ENCODE measurements around the gene ACOX1.

ACOX1 gene

GRCh38 chr17:76008208-76008607, 29.2 kb upstream of the ACOX1 start:
- no peak for DNase-seq

GRCh38 chr17:76007850-76008165, 28.8 kb upstream of the ACOX1 start:
- no peak for DNase-seq

GRCh38 chr17:76007131-76007849, 28.3 kb upstream of the ACOX1 start:
- no peak for DNase-seq

DNA sequence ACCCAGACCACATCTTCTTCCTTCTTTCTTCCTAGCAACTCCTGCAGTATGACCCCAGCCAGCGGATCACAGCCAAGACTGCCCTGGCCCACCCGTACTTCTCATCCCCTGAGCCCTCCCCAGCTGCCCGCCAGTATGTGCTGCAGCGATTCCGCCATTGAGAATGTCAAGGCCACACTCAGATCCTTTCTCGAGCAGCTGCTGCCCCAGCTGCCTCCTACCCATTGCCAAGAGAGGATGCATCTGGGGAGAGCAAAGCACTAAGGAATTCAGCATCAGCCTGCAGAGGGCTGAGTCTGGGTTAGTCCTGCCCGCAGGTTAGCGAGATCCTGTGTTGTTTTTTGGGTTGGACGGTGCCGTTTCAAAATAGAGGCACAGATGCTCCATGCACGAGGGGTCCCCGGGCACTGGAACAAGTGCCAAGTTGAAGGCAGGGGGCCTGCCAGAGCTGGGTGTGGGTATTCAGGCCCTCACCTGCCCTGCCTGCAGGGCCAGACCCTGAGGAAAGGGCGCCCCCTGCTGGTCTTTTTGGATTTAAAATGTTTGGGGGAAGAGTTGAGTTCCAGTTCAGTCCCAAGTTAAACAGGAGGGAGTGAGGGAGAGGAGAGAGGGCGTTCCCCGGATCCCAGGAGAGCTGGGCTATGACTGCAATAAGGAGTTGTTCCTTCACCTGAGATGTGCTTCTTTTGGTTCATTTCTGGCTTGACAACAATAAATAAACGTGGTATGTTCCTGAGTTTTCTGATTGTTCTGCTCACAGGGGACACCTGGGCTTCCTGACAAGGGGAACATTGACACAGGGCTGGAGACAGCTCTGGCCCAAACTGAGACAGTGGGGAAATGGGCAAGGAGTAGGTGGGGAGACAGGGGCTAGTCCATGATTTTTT, 26.5 kb upstream of the ACOX1 start:
- peak; percentile 76 to 89 for DNase-seq

- DNase-seq, result no peak
Observed at GRCh38 chr17:76004750-76005262, 25.8 kb upstream of the ACOX1 start.

DNA sequence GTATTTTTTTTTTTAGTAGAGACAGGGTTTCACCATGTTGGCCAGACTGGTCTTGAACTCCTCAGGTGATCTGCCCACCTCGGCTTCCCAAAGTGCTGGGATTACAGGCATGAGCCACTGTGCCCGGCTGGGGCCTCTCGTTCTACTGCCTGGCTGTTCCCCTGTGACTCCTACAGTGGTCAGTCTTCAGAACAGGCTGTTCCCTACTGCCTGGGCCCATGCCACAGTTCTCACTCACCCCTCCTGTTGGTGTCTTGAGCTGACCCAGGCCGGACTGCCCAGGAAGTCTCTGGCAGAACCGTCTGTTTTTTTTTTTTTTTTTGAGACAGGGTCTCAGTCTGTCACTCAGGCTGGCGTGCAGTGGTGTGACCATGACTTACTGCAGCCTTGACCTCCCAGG, 24.9 kb upstream of the ACOX1 start:
- DNase-seq, result no peak

DNA sequence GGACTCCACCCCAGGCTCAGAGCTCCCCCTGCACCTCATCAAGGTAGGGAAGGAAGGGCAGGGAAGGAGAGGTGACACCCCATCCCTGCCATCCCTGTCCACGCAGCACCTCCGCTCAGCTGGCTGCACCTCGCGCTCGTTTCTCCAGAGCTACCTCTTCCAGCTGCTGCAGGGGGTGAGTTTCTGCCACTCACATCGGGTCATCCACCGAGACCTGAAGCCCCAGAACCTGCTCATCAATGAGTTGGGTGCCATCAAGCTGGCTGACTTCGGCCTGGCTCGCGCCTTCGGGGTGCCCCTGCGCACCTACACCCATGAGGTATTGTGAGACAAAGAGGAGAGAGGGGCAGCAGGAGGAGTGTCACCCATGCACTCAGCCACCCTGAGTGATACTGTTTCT, 23.1 kb upstream of the ACOX1 start:
- DNase-seq, result no peak

GRCh38 chr17:76000755-76001521, 22.0 kb upstream of the ACOX1 start, which contains the start of gene CDK3:
CDK3 (plus strand) TSS chr17:76000855; CDS start chr17:76001426, 571 bp downstream.
- DNase-seq, result no peak

GRCh38 chr17:76000016-76000754, 21.2 kb upstream of the ACOX1 start:
- DNase-seq, result peak; percentile 79 to 83

DNA sequence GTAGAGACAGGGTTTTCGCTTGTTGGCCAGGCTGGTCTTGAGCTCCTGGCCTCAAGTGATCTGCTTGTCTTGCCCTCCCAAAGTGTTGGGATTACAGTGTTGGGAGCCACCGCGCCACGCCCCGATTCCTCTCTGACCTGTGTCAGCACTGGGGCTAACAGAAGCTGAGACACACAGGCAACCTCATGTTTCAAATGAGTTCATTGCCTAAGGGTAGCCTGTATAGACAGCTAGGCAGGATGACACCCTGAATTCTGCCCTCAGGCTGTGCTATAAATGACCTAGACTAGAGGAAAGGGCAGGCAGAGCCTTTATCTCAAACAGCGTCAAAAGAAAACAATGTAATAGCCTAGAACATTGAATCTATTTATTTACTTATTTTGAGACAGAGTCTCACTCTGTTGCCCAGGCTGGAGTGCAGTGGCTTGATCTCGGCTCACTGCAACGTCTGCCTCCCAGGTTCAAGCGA, 19.4 kb upstream of the ACOX1 start:
- DNase-seq, result no peak

- peak; percentile 98 to 99 for DNase-seq
Observed at GRCh38 chr17:75996665-75997590, 18.0 kb upstream of the ACOX1 start.

- DNase-seq, result no peak
Observed at GRCh38 chr17:75995385-75995925, 16.5 kb upstream of the ACOX1 start.

DNA sequence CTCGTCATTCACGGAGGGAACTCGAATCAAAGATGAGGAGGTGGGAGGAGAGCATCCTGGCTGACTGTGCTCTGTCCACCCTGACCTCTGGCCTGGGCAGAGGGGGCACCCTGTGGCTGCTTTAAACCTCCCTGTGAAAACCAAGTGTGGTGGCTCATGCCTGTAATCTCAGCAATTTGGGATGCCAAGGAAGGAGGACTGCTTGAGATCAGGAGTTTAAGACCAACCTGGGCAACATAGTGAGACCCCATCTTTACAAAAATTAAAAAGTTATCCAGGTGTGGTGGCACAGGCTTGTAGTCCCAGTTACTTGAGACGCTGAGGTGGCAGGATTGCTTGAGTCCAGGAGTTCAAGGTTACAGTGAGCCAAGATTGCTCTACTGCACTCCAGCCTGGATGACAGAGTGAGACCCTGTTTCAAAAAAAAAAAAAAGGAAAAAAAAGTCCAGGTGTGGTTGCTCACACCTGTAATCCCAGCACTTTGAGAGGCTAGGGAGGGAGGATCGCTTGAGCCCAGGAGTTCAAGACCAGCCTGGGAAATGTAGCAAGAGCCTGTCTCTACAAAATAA, 15.9 kb upstream of the ACOX1 start:
- DNase-seq, result no peak

DNA sequence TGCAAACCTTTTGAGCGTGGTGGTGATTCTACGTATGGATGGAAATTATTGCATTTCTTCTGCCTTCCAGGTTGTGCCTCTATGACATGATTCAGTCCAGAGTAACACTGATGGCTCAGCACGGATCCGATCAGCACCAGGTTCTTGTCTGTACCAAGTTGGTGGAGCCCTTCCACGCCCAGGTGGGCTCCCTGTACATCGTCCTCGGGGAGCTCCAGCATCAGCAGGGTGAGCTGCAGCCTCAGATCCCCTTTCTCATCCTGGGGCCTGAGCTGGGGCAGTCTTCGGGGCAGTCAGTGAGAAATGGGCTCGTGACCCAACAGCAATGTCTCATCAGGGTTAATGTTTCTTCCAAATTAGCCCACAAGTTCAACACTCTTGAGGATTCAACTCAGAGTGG, 12.4 kb upstream of the ACOX1 start:
- no peak for DNase-seq

GRCh38 chr17:75987041-75987440, 8.1 kb upstream of the ACOX1 start:
- no peak for DNase-seq

- no peak for DNase-seq
Observed at GRCh38 chr17:75985986-75986385, 7.0 kb upstream of the ACOX1 start.

GRCh38 chr17:75983501-75984181, 4.7 kb upstream of the ACOX1 start:
- no peak for DNase-seq

GRCh38 chr17:75981019-75981615, 2.2 kb upstream of the ACOX1 start:
- no peak for DNase-seq

GRCh38 chr17:75980188-75981018, 1.4 kb upstream of the ACOX1 start:
- DNase-seq, result no peak

Data from Kasumi-1 (cell line).